Mucosa of descending colon (tissue), 3 donors: ENCODE data around the gene PLCD1. TPM values are rescaled to one million over a fixed set of nuclear protein-coding genes. Genes with fewer than 3 reads are reported as not detected.
A peak's percentile ranks its signal among the peaks of the same experiment; 100 is the strongest.

ENCODE experiments used
- ATAC-seq: fragments of 200-7000 bp; cut with Tn5 transposase; one replicate; pipeline ENCODE4 v1.9.1; 2020; ENCODE audit warnings: mild to moderate bottlenecking, moderate library complexity
- DNase-seq, 3 donors: peaks; one replicate each; pipeline ENCODE4 v3.0.0-alpha.2; 2020
- H3K36me3 ChIP-seq: fragments of 200-600 bp; one replicate; pipeline ENCODE4 v1.8.0; 2021; ENCODE audit warnings: low read depth, mild to moderate bottlenecking
- H3K4me1 ChIP-seq: fragments of 200-600 bp; one replicate; pipeline ENCODE4 v1.8.0; 2021; ENCODE audit warnings: low read depth, mild to moderate bottlenecking
- H3K4me3 ChIP-seq: fragments of 200-600 bp; one replicate; pipeline ENCODE4 v1.8.0; 2021; ENCODE audit warnings: mild to moderate bottlenecking
- H3K9me3 ChIP-seq: fragments of 200-600 bp; one replicate; pipeline ENCODE4 v1.8.0; 2021; ENCODE audit warnings: mild to moderate bottlenecking
- intact Hi-C, 2 donors: fragments of 100-400 bp; cut with DNase I in 1 of 2; cut with micrococcal nuclease in 1 of 2; formaldehyde crosslinking; loops; one replicate each; pipeline versions ENCODE4 v1.11.0 to v1.11.1; 2022; cut with DNase I, micrococcal nuclease
- total RNA-seq, 3 donors: library from RNA; stranded (reverse); fragmentation: NEBNext Ultra II Directional in 2 of 3; extraction: Animal tissue kit (Norgen Biotek cat#: 25700) in 2 of 3; gene quantifications; one replicate each; pipeline versions ENCODE4 v1.2.1 to v1.2.4, GENCODE V29; 2021 to 2023
- TF ChIP-seq, protein P1 (sequence below): fragments of 200-600 bp; IDR thresholded peaks from one replicate; pipeline ENCODE4 v1.8.0; 2022; ENCODE audit warnings: antibody characterized with exemption, mild to moderate bottlenecking
- donor health status: DM: no; HTN: no; CAD: no; lungs with moderate emphysema.
- donor health status: DM: no; HTN: no; CAD: no.
- donor health status: DM: no; HTN: yes; CAD: no.

PLCD1 gene
- total RNA-seq, 3 donors from 2014 or later: 38.2 to 113 (median 66.5) TPM

DNA sequence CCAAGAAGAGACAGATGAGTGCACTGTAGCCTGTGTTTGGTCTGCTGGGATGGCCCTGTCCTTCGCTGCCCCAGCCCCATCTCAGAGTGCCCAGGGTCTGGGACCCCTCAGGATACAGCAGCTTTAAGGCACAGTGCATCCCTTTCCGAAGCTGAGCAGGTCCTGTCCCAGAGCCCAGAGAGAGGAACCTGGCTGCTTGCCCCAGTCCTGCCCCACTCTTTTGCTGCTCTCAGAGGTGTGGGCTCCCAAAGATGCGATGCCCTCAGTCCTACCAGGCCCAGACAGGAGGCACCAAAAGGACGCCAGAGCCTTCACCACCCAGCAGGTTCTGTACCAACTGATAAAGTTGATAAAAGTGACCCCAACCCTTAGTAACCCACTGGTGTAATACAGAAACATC is 8.2 kb downstream of the PLCD1 start:
- TF ChIP-seq, protein P1, sequence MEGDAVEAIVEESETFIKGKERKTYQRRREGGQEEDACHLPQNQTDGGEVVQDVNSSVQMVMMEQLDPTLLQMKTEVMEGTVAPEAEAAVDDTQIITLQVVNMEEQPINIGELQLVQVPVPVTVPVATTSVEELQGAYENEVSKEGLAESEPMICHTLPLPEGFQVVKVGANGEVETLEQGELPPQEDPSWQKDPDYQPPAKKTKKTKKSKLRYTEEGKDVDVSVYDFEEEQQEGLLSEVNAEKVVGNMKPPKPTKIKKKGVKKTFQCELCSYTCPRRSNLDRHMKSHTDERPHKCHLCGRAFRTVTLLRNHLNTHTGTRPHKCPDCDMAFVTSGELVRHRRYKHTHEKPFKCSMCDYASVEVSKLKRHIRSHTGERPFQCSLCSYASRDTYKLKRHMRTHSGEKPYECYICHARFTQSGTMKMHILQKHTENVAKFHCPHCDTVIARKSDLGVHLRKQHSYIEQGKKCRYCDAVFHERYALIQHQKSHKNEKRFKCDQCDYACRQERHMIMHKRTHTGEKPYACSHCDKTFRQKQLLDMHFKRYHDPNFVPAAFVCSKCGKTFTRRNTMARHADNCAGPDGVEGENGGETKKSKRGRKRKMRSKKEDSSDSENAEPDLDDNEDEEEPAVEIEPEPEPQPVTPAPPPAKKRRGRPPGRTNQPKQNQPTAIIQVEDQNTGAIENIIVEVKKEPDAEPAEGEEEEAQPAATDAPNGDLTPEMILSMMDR: no peak
- ATAC-seq: no peak

DNA sequence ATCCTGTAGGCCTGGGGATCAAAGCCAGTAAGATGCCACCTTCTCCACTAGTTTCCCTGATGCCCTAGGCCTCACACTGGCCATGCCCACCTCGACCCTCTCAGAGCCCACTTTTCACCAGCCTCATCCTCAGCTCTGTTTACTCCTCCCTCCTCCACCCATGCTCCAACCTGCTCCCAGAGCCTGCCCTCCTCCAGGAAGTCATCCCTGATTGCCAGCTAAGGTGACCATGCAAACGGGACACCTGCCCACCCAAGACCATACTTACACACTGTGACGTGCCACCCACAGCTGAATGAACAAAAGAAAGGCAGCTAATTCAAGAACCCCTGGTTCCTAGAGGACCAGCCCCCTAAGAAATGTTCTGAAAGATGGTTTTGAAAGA is 9.1 kb downstream of the PLCD1 start:
- H3K4me3 ChIP-seq: no peak overlapping the region
- no peak for DNase-seq
- intact Hi-C loops: no loop called here
- TF ChIP-seq, protein P1: no peak
- H3K36me3 ChIP-seq: no peaks in the 10 kb centered on the region
- H3K9me3 ChIP-seq: no peaks in the 10 kb centered on the region
- no peak for ATAC-seq
- H3K4me1 ChIP-seq: peaks cover 37% of the 10 kb centered on the region

More for the DNA sequence above, 8.2 kb downstream of the PLCD1 start:
- H3K36me3 ChIP-seq: no peaks in the 10 kb centered on the region
- intact Hi-C loops: no loop called here
- H3K4me1 ChIP-seq: peaks cover 38% of the 10 kb centered on the region
- H3K4me3 ChIP-seq: no peak overlapping the region
- DNase-seq: peak in 2 of 3 donors; percentile 8 to 28
- no peaks in the 10 kb centered on the region for H3K9me3 ChIP-seq

DNA sequence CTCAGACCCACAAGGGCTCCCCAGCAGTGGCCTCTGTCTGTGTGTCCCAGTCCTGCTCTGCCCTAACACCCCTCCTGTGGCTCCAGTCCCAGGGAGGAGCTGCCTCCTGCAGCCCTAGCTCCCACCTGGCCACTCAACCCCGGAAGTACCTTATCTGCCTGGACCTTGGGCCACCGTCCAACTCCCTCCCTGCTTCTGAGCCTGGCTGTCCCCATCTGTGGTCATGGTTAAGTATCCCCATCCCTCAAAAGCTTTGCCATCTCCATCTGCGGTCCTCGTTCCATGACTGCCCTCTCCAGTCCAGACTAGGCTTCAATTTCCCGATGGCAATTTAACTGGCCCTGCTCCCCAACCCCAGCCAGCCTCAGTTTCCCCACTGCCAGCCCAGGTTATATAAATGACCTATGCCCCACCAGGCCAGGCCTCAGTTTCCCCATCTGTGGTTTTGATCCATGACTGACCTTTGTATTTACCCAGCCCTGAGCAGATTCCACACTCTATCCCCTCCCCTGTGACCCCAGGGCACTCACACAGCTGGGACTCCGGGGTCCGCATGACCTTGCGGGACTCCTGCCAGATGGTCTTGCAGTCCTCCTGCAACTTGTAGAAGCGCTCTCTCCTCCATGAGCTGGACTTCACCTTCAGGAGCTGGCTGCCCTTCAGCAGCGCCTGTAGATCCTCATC is 9.6 kb downstream of the PLCD1 start:
- H3K4me1 ChIP-seq: peaks cover 32% of the 10 kb centered on the region
- no peak overlapping the region for H3K4me3 ChIP-seq
- no peaks in the 10 kb centered on the region for H3K36me3 ChIP-seq
- H3K9me3 ChIP-seq: no peaks in the 10 kb centered on the region
- ATAC-seq (no peak), DNase-seq (peak; percentile 9 to 59 (median 53))
- TF ChIP-seq, protein P1: no peak
- intact Hi-C loops: no loop called here

DNA sequence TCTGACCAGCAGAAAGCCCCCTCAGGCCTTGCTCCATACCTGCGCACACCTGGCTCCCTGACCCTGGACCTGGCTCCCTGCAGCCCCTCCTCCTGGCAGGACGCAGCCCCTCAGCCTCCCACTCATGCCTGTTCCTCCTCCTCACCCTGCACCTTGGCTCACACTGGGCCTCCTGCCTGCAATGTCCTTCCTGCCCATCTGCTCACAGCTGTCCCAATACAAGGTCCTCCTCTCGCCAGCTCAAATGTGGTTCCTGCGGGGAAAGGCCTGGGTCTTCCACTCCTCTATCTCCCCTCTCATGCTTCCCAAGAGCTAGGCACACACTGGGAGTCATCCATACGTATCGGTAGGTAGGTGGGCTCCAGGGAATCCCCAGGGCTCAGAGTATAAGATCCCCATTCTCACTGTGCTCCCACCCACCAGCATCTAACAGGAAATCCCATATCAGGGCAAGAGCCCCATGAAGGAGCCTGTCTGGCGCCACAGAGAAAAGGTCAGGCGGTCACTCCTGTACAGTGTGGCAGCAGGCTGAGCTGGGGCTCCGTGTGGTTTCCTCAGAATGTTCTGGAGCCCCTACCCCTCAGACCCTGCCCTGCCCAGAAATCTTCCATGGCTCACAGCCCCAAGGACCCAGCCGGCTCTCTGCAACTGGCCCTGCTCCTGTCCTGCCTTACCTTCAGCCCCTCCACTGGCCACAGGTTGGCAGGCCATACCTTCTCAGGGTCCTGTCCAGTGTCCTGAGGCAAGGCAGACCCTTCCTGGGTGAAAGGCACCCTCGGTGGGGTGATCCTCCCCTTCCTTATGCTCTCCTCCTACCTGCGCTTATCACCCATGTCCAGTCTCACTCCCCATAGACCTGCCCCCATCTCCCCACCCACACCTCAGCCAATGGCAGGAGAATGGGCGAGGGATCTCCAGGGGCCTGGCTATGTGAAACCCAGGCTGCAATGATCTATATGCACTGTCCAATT is 10.9 kb downstream of the PLCD1 start:
- Histone ChIP-seq H3K4me3 (no peak overlapping the region), H3K36me3 (no peaks in the 10 kb centered on the region), H3K4me1 (peaks cover 37% of the 10 kb centered on the region), H3K9me3 (no peaks in the 10 kb centered on the region)
- TF ChIP-seq, protein P1: no peak
- DNase-seq (peak in 1 of 3 donors; percentile 30), ATAC-seq (no peak)
- intact Hi-C loops: no loop called here

DNA sequence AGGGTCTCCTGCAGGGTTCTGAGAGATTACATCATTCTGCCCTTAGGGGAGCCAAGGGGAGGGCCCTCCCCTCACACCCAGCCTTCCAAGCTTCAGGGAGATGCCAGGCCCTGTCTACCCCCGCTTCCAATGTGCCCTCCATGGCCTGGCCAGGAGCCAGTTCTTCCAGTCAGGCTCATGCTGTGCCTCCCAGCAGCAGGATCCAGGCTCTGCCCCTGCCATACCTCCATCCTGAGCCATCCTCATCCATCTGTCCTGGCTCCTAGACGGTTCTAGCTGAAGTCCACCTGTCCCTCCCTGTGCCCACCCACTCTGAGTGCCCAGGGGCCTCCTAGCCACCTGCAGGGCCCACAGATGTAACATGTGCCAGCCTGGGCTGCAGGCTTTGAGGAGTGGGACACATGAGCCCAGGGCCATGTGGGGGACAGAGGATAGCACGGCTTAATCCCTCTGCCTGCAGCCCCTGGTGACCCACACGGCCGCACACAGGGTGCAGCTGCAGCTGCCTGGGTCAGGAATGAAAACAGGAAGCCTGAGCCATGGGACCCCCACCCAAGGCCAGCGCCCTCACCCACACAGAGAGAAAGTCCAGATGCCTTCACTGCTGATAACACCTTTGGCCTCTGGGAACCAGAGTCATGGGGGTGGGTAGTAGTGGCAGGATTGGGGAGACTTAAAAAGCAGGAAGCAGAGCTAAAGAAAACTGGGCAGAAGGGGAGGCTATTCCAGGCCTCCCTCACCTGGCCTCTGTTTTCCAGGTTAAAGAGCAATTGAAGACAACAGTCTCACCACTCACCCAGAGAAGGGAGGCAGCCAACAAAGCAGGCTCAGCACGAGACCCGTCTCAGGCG is 11.8 kb downstream of the PLCD1 start:
- Histone ChIP-seq H3K4me3 (no peak overlapping the region), H3K9me3 (no peaks in the 10 kb centered on the region), H3K4me1 (peaks cover 32% of the 10 kb centered on the region), H3K36me3 (no peaks in the 10 kb centered on the region)
- ATAC-seq (no peak), DNase-seq (peak in 2 of 3 donors; percentile 25 to 38)
- TF ChIP-seq, protein P1: no peak
- intact Hi-C loops: no loop called here
